Duodenal mucosa (tissue), 2 donors: ENCODE data around the gene MDC1.
"Not testable (repeated sequence)": the region's sequence is repeated elsewhere in the genome, so short reads cannot be mapped to it uniquely, and the experiment has no call there.

ENCODE experiments used
- H3K27ac ChIP-seq: one replicate; pipeline ENCODE4 v1.7.0; 2013; ENCODE audit warnings: low read depth, low read length
- H3K27me3 ChIP-seq, 2 donors: one replicate each; pipeline ENCODE4 v1.7.0; 2013; ENCODE audit warnings: low read length in 2 of 2, control low read depth in 1 of 2; ENCODE audit not compliant: insufficient read depth in 2 of 2, control insufficient read depth in 1 of 2
- H3K36me3 ChIP-seq, 2 donors: one replicate each; pipeline ENCODE4 v1.7.0; 2013; ENCODE audit warnings: low read length in 2 of 2, control low read depth in 1 of 2; ENCODE audit not compliant: insufficient read depth in 2 of 2, control insufficient read depth in 1 of 2
- H3K4me1 ChIP-seq, 2 donors: one replicate each; pipeline ENCODE4 v1.7.0; 2013; ENCODE audit warnings: low read length in 2 of 2, control low read depth in 1 of 2; ENCODE audit not compliant: insufficient read depth in 2 of 2, control insufficient read depth in 1 of 2
- H3K4me3 ChIP-seq, 2 donors: one replicate each; pipeline ENCODE4 v1.7.0; 2013; ENCODE audit warnings: low read length in 2 of 2, low read depth in 1 of 2
- H3K9ac ChIP-seq, 2 donors: one replicate each; pipeline ENCODE4 v1.7.0; 2013; ENCODE audit warnings: low read length in 2 of 2, low read depth in 1 of 2
- H3K9me3 ChIP-seq, 2 donors: one replicate each; pipeline ENCODE4 v1.7.0; 2013; ENCODE audit warnings: low read length in 2 of 2, control low read depth in 1 of 2; ENCODE audit not compliant: control insufficient read depth in 1 of 2

The MDC1 gene

GRCh38 chr6:30757261-30757904 is 40.3 kb upstream of the MDC1 start:
- Histone ChIP-seq H3K36me3 (no peaks in the 10 kb centered on the region), H3K27me3 (no peaks in the 10 kb centered on the region), H3K4me3 (no peak overlapping the region), H3K9ac (no peak overlapping the region), H3K9me3 (no peaks in the 10 kb centered on the region), H3K27ac (no peak overlapping the region), H3K4me1 (peaks cover 7 to 17% of the 10 kb centered on the region in 2 donors)

GRCh38 chr6:30756405-30757003 is 39.4 kb upstream of the MDC1 start:
- H3K4me3 ChIP-seq, H3K36me3 ChIP-seq, H3K27me3 ChIP-seq, H3K9ac ChIP-seq, H3K9me3 ChIP-seq, H3K27ac ChIP-seq: not testable (repeated sequence)
- peaks cover 8 to 23% of the 10 kb centered on the region in 2 donors for H3K4me1 ChIP-seq

GRCh38 chr6:30754631-30755030 is 37.5 kb upstream of the MDC1 start:
- no peak overlapping the region for H3K9ac ChIP-seq
- H3K9me3 ChIP-seq, result no peaks in the 10 kb centered on the region
- H3K27ac ChIP-seq, result no peak overlapping the region
- H3K4me3 ChIP-seq, result no peak overlapping the region
- H3K36me3 ChIP-seq, result no peaks in the 10 kb centered on the region
- H3K27me3 ChIP-seq, result no peaks in the 10 kb centered on the region
- H3K4me1 ChIP-seq, result peaks cover 16 to 33% of the 10 kb centered on the region in 2 donors

GRCh38 chr6:30752157-30752927 is 35.3 kb upstream of the MDC1 start:
- peak overlapping the region; percentile 59 for H3K27ac ChIP-seq
- H3K27me3 ChIP-seq, result no peaks in the 10 kb centered on the region
- H3K9ac ChIP-seq, result peak overlapping the region in 1 of 2 donors; percentile 20
- H3K9me3 ChIP-seq, result no peaks in the 10 kb centered on the region
- H3K36me3 ChIP-seq, result no peaks in the 10 kb centered on the region
- no peak overlapping the region for H3K4me3 ChIP-seq
- H3K4me1 ChIP-seq, result peaks cover 35 to 47% of the 10 kb centered on the region in 2 donors

- Histone ChIP-seq H3K4me3 (no peak overlapping the region), H3K27ac (no peak overlapping the region), H3K36me3 (no peaks in the 10 kb centered on the region), H3K27me3 (no peaks in the 10 kb centered on the region), H3K9ac (no peak overlapping the region), H3K9me3 (no peaks in the 10 kb centered on the region), H3K4me1 (peaks cover 36 to 49% of the 10 kb centered on the region in 2 donors)
Measured at GRCh38 chr6:30750379-30750668, 33.2 kb upstream of the MDC1 start.

- Histone ChIP-seq H3K4me3 (peak overlapping the region in 1 of 2 donors; percentile 0), H3K27ac (peak overlapping the region; percentile 70), H3K4me1 (peaks cover 40 to 49% of the 10 kb centered on the region in 2 donors), H3K27me3 (no peaks in the 10 kb centered on the region), H3K9me3 (no peaks in the 10 kb centered on the region), H3K36me3 (no peaks in the 10 kb centered on the region), H3K9ac (peak overlapping the region; percentile 1 to 28)
Measured at GRCh38 chr6:30749554-30750378, 32.7 kb upstream of the MDC1 start.

- H3K36me3 ChIP-seq, result no peaks in the 10 kb centered on the region
- no peaks in the 10 kb centered on the region for H3K9me3 ChIP-seq
- peak overlapping the region in 1 of 2 donors; percentile 8 for H3K4me3 ChIP-seq
- peaks cover 42 to 49% of the 10 kb centered on the region in 2 donors for H3K4me1 ChIP-seq
- H3K9ac ChIP-seq, result peak overlapping the region; percentile 1 to 28
- H3K27me3 ChIP-seq, result no peaks in the 10 kb centered on the region
- H3K27ac ChIP-seq, result peak overlapping the region; percentile 70
Measured at GRCh38 chr6:30748851-30749540, 31.9 kb upstream of the MDC1 start.

- H3K9me3 ChIP-seq, result no peaks in the 10 kb centered on the region
- no peaks in the 10 kb centered on the region for H3K27me3 ChIP-seq
- H3K36me3 ChIP-seq, result no peaks in the 10 kb centered on the region
- peak overlapping the region in 1 of 2 donors; percentile 28 for H3K9ac ChIP-seq
- peaks cover 42 to 48% of the 10 kb centered on the region in 2 donors for H3K4me1 ChIP-seq
- H3K27ac ChIP-seq, result peak overlapping the region; percentile 70
- H3K4me3 ChIP-seq, result no peak overlapping the region
Measured at GRCh38 chr6:30747902-30748769, 31.1 kb upstream of the MDC1 start.

GRCh38 chr6:30747300-30747687 is 30.2 kb upstream of the MDC1 start:
- Histone ChIP-seq H3K27me3 (no peaks in the 10 kb centered on the region), H3K27ac (no peak overlapping the region), H3K4me1 (peaks cover 40 to 42% of the 10 kb centered on the region in 2 donors), H3K4me3 (no peak overlapping the region), H3K9me3 (no peaks in the 10 kb centered on the region), H3K36me3 (no peaks in the 10 kb centered on the region), H3K9ac (no peak overlapping the region)
